ENCODE measurements around the gene AFG3L2.

The AFG3L2 gene

GRCh38 chr18:12361770-12362378 lies 15.2 kb downstream of the AFG3L2 start:
- DNase-seq (ENCODE audit: low spot score) = no peak

- DNase-seq (ENCODE audit: low spot score) = peak; percentile 68
Observed at GRCh38 chr18:12359515-12359927, 17.5 kb downstream of the AFG3L2 start.

DNA sequence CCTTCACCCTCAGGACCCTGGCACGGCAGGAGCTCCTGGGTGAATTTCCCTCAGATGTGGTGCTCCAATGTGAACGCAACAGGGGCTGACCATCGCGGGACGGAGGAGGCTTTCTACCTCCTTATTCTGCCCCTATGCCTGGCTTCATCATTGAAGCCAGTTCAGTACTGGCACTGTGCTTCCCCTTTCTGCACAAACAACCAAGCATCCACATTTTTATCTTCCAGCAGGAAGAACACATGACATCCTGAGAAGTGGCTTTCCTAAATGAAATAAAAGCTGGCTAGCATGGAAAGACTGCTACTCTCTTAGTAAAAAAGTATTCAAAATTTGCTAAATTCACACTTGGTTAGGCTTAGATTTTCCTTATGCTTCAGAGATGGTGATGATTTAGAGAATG lies 24.8 kb downstream of the AFG3L2 start:
- no peak for DNase-seq (ENCODE audit: low spot score)

- no peak for DNase-seq (ENCODE audit: low spot score)
Observed at GRCh38 chr18:12347895-12348294, 29.1 kb downstream of the AFG3L2 start.

- no peak for DNase-seq (ENCODE audit: low spot score)
Observed at GRCh38 chr18:12346240-12346565, 30.8 kb downstream of the AFG3L2 start.

DNA sequence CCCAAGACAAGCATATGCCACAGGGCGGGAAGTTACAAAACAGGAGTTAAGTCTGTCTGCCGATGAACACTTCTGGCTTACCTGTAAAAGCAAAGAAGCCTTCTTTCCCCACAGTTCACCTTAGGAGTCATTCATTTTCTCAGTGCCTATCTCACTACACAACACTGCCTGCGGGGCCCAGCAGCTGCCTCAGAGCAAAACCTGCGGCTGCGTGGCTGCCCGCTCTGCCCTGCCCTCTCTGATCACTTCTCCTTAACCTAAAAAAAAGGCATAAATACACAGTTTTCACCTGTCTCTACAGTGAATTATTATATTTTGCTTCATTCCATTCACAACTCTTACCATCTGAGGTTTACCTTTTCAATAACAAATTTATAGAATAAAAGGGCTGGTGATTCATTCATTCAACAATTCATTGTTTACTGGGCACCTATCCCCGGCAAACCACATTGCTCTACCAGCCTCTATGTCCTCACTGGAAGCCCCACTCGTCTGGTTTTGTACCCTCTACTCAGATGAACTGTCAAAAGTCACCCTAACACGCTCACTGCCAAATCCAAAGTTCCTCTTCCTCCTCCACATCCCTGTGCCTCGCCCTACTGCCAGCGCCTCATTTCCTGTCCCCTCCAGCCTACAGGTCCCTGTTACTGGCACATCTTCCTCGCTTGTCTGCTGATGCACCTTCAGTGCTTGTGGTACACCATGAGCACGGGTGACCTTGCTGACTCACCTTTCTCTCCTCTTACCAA lies 31.4 kb downstream of the AFG3L2 start:
- no peak for DNase-seq (ENCODE audit: low spot score)

DNA sequence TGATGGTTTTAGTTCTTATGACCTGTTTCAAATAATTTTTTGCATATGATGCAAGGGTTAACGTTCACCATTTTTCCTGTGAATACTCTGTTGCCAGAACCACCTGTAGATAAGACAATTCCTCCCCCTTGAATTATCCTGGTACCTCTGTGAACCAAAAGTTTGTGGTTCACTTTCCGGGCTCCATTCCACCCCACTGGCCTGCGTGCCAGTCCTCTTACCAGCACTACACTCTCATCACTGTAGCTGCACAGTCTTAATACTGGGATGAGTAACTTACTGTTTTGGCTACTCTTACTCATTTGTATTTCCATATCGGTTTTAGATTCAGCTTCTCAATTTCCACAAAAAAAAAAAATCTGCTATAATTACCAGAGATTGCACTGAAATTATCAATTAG lies 34.4 kb downstream of the AFG3L2 start:
- DNase-seq (ENCODE audit: low spot score) = no peak

DNA sequence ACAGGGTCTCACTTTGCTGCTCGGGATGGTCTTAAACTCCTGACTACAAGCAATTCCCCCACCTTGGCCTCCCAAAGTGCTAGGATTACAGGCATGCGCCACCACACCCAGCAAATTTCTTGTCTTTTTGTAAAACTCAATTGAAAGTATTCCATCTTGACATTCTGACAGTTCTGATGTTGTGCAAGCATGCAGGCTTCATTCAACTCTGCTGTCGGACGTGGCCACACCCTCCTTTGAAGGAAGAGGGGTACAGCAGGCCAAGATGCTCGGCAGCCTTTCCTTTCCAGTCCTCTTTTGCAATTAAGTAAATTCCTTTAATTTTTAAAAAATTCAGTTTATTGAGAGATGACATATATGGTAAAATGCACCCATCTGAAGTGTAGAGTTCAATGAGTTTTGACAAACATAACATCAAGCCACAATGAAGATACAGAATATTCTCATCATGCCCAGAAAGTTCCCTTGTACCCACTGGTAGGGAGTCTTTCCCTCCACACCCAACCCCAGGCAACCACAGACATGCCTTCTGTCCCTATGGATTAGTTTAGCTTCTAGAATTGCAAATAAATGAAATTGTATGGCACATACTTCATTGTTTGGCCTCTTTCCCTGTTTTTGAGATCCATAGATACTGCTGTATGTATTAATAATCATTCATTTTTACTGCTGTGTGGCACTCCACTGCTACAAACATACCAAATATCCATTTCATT lies 35.9 kb downstream of the AFG3L2 start:
- DNase-seq (ENCODE audit: low spot score) = no peak

DNA sequence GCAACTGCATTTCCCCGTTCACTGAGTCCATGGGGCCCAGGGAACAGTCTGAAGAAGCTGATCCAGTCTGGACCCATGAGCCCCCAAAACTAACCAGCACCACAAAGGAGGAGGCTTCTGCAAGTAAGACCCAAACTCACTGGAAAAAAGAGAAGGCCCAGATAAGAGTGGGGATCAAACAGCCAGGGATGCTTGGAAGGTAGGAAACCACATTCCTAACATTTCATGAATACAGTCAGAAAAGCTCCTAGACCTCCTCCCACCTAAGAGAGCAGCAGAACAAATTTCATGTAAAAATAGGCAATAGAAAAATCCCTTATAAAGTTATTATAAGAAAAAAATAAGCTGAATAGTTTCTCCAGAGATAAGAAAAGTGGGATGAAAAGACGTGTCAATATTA lies 38.6 kb downstream of the AFG3L2 start:
- DNase-seq (ENCODE audit: low spot score) = no peak

DNA sequence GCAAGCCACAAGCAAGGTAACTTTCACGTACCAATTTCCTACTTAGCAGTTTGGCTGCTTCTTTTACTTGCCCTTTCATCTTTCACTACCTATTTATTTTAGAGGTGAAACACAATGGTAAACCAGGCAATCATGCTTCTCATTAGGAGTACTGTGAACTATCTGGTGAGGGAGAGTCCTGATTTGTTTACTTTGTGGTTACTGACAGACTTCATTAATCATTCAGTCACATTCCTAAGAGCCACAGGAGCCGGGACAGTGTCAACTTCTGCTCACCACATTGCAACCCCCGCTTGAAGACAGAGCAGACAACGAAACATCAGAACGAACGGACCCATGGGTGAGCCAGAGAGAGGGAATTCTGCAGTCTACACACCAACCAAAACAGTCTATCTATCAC lies 40.1 kb downstream of the AFG3L2 start:
- DNase-seq (ENCODE audit: low spot score) = peak; percentile 72

- DNase-seq (ENCODE audit: low spot score) = no peak
Observed at GRCh38 chr18:12336171-12336613, 40.8 kb downstream of the AFG3L2 start.

- DNase-seq (ENCODE audit: low spot score) = no peak
Observed at GRCh38 chr18:12335503-12335902, 41.5 kb downstream of the AFG3L2 start.

- no peak for DNase-seq (ENCODE audit: low spot score)
Observed at GRCh38 chr18:12334863-12335262, 42.2 kb downstream of the AFG3L2 start.

DNA sequence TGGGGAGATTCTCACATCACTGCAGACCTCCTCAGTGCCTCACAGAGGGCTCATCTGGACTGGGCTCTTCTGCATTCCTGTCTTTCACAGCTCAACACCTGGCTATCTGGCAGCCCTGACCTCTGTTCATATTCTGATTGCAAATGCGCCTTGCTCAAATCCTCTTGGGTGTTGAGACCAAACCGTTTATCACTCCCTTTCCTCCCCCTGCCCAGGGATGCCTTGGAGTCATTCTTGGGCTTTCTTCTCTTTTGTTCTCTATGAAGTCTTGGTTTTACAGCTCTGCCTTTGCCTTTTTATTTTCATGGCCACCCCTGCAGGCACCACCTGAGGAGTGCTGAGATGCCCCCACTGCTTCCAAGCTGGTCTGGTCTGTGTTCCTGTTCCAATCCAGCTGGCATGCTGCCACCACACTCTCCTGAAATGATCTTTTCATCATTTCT lies 42.6 kb downstream of the AFG3L2 start:
- DNase-seq (ENCODE audit: low spot score) = no peak

- DNase-seq (ENCODE audit: low spot score) = no peak
Observed at GRCh38 chr18:12333506-12334290, 43.3 kb downstream of the AFG3L2 start.

GRCh38 chr18:12330766-12331165 lies 46.3 kb downstream of the AFG3L2 start:
- DNase-seq (ENCODE audit: low spot score) = no peak

- no peak for DNase-seq (ENCODE audit: low spot score)
Observed at GRCh38 chr18:12329125-12329698, 47.8 kb downstream of the AFG3L2 start.

GRCh38 chr18:12328179-12328823 lies 48.7 kb downstream of the AFG3L2 start:
- DNase-seq (ENCODE audit: low spot score) = no peak

DNA sequence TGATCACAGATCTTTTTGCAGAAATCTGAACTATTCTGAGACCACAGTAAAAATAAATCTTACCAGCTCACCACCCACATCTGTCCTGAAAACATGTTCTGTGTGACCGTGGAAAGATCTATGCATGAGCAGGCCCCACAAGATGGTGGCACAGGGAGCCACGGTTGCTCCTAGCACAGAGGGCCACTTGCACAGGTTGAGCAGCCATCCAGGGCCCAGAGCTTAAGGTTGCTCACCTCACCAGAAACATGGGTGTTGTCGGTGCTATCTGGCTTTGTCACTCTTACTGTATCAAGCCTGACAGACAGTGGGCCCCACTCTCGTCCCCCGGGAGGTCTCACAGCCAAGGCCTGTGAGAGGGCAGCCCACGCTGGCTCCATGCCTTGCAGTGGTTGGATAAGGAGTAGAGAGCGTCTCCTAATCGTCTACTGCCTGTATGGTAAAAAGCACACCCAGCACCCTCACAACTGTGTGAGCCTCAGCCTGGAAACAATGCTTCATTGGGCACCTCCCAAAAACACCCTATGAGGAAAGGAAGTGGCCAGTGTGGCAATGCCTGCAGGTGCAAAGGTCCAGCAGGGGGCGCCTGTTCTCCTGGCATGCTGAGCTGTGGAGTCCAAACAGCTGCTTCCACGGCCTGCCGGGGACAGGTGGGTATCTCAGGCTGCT lies 49.4 kb downstream of the AFG3L2 start:
- DNase-seq (ENCODE audit: low spot score) = peak; percentile 58

DNA sequence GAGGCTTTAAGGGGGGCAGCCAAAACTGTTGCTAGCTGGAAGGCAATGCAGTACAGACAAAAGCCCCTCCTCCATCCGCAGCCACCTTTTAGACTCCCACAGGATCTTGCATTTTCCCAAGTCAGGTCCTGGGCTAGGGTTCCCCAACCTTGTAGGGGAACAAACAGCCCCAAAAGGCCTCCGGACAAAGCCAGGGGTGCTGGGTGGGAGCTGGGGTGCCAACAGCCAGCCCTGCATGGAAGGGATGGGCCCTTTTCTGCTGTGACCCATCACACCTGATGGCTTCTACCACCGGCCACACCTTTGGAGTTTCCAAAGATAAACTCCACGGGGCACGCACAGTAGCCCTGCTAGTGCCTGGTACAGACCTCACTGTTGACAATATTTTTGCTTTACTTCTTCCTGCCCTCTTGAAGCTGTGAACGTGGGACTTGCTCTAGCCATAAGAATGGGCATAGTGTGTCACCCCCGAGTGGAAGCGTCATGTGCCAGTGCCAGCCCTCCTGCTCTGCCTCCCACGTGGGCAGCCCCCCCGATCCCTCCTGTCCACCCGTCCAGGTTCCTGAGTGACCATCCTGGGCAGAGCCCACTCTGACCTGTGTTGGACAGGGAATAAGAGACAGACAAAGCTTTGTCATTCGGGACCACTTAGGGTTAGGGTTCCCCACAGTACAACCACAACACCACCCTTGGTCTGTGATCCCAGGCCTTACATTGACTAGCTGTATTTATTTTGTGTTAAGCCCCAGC lies 50.1 kb downstream of the AFG3L2 start:
- DNase-seq (ENCODE audit: low spot score) = no peak

All from LoVo (cell line).